GM19035 (cell line): ENCODE results near the gene RSPO3.
"Not testable (repeated sequence)": the region's sequence is repeated elsewhere in the genome, so short reads cannot be mapped to it uniquely, and the experiment has no call there.

Source experiments
- ATAC-seq: cut with Tn5 transposase; IDR thresholded peaks from one replicate; pipeline ENCODE4 v1.9.1; 2021; ENCODE audit not compliant: unreplicated experiment

The RSPO3 gene

DNA sequence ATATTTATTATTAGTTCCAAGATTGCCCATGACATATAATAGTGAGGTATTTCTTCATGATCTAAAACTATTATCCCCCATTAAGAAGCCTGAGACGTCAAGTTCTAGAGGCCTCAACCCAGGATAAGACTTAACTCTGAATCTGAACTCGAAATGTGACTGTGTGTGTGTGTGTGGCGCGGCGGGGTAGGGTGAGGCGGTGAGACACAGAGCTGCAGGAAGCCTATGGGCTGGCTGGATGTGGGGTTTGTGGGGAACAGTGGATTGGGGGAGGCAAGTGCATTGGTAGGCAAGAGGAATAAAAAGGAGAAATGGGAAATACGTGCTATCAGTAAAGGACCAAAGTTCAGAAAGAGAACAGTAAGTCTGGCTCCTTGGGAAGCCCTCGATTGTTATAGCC is 81.6 kb downstream of the RSPO3 start:
- ATAC-seq: no peak

DNA sequence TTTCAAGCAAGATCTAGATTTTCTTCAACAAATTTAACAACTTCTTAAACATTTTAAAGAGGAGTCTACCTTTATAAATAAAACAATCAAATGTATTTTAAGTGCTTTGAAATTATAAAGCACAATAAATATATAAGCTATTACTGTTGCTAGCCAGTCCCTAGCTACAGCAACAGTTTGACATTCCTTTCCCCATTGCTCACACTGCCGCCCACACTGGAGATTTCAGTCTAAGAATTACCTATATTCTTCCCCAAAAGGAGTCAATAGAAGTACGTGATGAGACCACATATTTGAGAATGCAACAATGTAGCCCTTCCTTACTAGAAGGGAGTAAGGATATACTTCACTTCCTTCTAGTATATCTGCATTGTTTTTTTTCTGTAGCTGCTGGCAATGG is 82.8 kb downstream of the RSPO3 start:
- ATAC-seq: no peak

DNA sequence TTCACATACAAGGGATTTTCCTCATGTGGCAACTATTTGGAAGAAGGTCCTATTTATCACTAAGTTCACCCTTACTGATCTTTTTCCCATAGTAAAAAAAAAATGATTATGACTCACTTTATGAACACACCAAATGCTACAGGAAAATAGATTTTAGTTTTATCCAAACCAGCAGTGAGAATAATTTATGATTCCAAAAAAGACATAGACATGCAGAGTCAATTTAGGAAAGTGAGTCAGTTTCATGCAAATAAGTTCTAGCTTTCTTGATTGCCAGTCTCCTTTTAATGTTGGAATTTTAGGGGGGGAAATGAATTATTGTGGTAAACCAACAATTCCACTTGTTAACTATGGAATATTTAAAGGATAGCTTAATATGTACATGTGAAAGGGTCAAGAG is 84.2 kb downstream of the RSPO3 start:
- ATAC-seq: no peak

DNA sequence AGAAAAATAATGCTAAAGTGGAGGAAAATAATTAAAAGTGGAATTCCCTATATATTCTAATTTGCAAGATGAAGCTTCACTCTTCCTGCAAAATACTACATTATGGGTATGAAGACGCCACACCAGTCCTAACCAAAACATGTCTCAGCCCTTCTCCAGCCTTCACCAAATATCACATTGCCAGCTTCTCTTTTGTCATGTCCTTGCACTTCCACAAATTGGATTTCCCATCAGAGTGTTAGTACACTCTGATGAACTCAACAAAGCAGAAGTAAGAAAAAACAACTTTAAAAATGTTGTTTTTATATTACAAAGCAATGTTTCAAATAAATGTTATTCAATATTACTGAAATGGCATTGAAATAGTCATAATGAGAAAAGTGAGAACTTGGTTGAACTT is 85.8 kb downstream of the RSPO3 start:
- no peak for ATAC-seq

DNA sequence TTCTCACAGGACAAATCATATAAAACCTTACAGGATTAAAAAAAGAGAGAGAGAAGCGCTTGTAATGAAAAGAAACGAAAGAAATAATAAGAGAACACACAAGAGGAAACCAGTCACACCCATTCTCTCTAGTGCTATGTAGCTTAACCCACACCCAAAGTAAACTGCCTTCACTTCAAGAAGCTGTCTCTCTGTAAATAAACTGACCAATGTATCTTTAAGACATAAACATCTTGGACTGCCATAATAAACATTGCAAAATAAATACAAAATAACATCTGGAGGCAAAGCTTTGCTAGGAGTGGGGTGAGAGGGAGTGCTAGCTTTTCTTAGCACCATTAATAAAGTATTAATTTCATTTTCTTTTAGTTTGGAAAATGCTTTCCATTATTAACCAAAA is 86.6 kb downstream of the RSPO3 start:
- ATAC-seq: no peak

DNA sequence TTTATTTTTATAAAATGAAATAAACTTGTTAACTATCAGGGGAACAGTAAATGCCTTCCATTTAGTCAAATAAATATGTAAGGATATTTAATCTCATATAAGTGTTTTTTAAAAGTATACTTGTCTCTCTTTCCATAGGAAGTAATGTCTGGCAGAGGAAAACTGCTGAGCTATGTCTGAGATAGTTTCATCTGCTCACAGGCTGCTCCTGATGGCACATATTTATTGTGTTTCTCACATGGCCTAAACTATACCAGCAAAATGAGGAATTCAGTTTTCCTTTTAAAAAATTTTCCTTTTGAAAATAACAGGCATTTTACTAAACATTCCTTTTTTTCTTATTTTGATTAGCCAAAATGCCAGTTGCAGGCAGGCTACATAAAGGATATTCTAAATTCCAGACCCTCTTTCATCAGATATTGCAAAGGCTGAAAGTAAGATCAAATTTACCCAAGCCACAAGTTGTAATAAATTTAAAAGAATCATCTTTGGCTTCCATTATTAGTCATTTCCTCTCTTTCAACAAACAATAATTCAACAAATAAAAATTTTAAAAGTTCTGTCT is 88.1 kb downstream of the RSPO3 start:
- ATAC-seq: no peak

DNA sequence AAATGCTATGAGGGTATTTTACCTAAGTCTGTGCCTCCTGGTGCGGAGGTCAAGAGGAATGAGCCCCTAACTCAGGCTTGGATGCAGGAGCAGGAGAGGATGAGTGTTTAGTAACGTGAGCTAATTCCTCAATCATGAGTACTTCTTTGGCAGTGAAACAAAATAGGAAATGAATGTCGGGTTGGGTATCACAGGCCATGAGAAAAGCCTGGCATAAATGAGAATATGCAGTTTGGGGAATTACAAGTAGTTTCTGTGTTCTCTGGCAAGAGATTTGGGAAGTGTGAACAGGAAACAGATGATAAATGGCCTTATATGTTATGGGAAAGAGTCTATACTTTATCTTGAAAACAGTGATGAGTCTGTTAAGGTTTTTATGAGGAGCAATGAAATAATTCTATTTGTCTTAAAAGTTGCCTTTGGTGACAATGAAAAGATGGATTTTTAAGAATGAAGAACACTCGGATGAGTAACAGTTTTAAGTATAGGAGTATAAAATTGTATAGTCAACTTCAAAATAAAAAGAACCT is 89.2 kb downstream of the RSPO3 start:
- no peak for ATAC-seq

DNA sequence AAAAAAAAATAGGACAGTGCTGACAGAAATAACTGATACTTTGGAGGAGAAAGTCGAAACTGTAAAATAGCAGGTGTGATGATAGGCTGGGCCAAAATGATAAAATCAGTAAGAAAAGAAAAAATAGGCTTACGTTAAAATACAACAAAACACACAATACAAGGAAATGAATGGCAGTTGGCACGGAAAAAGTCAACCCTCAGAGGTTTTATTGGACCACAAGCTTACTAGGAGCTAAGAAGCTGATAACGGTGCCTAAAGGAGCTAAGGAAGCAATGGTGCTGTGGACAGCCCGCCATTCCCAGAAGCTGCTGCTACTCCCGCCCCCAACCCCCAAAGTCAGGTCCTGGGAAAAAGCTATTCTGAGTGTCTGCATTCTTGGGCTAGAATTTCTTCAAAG is 92.3 kb downstream of the RSPO3 start:
- no peak for ATAC-seq

DNA sequence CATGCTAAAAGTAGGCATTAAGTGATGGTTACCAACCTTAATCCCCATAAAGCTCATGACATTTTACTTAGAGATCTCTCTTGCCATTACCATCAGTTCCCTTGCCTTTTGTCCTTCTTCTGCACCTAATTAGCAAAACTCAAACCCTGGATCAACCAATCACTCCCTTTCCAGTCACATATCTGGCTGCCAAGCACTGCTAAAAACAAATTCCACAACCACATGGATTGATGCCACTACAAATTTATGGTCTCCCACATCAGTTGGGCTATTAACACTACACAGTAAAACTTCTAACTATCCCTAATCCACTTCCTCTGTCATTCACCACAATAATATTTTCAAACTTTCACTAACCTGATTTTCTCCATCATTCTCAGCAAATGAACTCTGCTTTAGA is 93.9 kb downstream of the RSPO3 start:
- ATAC-seq: no peak

DNA sequence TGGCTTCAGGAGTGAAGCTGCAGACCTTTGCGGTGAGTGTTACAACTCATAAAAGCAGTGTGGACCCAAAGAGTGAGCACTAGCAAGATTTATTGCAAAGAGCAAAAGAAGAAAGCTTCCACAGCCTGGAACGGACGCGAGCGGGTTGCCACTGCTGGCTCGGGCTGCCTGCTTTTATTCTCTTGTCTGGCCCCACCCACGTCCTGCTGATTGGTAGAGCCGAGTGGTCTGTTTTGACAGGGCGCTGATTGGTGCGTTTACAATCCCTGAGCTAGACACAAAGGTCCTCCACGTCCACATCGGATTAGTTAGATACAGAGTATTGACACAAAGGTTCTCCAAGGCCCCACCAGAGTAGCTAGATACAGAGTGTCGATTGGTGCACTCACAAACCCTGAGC is 95.6 kb downstream of the RSPO3 start:
- not testable (repeated sequence) for ATAC-seq

DNA sequence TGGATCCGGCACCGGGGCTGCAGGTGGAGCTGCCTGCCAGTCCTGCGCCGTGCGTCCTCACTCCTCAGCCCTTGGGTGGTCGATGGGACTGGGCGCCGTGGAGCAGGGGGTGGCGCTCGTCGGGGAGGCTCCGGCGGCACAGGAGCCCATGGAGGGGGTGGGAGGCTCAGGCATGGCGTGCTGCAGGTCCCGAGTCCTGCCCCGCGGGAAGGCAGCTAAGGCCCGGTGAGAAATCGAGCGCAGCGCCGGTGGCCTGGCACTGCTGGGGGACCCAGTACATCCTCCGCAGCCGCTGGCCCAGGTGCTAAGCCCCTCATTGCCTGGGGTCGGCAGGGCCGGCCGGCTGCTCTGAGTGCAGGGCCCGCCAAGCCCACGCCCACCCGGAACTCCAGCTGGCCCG is 96.1 kb downstream of the RSPO3 start:
- not testable (repeated sequence) for ATAC-seq

DNA sequence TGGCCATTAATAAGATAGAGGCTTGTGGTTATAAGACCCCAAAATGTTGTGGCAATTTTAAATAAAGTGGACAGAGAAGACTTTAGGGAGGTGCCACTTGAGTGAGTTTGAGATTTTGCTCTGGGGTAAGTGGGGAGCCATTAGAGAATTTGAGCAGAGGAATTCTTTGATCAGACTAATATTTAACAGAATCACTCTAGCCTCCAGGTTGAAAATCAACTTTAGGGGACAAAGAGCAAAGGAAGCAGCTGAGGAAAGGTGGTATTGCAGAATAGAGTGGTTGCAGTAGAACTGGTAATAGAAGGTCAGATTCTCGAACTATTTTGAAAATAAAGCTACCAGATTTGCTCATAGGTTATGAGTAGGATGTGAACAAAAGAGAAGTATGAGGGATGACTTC is 97.5 kb downstream of the RSPO3 start:
- ATAC-seq: no peak

DNA sequence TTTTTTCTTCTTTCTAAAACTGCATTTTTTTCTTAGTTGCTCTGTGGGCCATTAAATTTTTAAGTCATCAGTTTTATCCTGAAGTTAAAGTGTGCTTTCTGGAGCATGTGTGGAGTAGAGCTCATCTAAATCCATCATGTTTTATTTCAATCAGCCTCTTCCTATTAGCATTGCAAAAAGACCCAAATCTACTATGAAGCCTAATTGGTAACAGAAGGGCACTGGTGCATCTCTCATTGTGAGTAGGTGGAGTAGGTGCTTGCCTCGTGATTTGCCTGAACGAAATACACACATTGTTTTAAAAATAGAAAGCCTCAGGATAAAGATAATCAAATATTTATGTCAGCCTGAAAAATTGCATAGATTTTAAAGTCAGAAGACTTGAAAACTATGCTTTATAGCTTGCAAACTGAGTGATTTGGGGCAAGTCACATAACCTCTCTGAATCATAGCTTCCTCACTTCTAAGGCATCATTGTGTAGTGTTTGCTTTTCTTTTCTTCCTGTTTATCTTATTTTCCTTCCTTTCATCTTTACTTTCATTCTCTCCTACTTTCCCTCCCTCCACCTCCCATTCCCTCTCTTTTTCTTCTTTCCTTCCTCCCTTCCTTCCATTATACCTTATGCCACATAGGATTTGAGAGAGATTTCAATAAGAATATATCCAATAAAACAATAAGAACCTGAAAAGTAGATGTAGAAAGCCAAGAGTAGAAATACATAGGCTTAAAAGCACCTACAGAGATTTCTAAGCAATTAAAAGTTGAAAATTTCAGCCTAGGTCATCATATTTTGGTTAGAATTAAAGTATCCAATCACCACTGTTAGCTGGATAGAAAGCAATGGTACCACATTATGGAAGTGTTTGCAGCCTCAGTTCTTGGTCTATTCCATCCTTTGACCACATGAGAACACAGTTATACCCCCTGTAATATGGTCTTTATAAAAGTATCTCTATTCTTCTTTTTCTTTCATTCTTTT is 98.6 kb downstream of the RSPO3 start:
- no peak for ATAC-seq

DNA sequence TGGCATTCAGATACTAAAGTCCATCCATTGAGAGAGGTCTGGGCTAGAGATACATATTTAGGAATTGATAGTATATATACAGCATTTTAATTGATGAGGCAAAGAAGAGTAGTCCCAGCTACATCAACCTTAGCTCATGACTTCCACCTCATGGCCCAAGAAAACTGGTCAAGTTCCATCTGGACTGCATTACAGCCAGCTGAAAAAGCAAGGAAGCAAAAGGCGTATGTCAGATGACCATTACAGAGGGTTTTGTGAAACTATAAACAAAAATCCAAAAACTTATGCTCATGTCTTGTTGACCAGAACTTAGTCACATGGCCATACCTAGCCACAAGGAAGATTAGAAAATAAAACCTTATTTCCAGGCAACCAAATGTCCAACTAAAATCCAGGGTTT is 101.4 kb downstream of the RSPO3 start:
- ATAC-seq: no peak

DNA sequence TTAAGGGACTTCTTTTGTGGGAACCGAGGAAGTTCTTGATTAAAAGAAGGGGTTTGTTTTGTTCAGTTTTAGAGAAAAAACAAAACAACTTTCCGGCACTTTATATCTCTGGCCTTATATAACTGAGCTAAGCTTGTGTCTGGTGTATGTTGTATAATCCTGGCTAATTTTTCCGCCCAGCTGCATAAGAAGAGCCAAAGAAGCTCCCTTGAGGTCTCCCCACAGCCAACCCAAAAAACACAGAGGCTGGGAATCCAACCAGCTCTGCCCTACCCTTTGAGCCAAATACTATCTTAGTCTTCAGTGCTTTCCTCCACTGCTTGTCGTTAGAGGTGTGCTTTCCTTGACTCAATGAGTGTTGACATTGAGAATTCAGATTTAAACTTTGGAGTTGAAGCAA is 102.7 kb downstream of the RSPO3 start:
- no peak for ATAC-seq

DNA sequence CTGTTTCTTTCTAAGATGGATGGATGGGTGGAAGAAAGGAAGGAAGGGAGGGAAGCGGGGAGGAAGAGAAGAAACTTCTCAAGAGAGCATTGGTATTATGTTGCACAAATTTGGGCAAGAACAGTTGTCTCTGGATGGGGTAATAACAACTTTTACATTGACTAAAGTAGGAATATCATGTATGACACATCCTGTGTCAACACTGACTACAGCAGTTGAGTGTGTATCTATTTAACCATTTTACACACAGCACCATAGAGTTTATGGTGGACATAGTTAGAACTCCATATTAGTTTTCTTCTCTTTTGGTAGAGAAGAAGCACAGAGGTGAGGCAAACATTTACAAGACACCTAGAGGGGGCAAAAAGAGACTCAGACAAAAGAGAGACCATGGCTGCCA is 103.9 kb downstream of the RSPO3 start:
- no peak for ATAC-seq

DNA sequence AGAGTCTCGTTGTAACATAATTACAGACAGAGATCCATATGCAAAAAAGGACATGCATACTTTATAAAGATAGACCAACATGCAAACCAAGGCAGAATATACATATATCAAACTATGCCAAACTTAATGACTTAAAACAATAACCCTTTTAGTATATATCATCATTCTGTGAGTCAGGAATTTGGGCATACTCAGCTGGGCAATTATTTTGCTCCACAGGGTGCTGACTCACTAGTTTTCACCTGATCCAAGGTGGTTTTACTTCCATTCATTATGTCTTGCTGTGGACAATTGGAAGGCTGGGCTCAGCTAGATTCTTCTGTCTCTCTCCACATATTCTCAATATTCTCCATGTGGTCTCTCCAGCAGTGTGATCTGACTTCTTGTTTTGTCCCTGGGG is 107.0 kb downstream of the RSPO3 start:
- ATAC-seq: no peak

DNA sequence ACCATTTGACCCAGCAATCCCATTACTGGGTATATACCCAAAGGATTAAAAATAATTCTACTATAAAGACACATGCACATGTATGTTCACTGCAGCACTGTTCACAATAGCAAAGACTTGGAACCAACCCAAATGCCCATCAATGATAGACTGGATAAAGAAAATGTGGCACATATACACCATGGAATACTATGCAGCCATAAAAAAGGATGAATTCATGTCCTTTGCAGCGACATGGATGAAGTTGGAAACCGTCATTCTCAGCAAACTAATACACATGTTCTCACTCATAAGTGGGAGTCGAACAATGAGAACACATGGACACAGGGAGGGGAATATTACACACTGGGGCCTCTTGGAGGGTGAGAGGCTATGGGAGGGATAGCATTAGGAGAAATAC is 115.3 kb downstream of the RSPO3 start:
- not testable (repeated sequence) for ATAC-seq

DNA sequence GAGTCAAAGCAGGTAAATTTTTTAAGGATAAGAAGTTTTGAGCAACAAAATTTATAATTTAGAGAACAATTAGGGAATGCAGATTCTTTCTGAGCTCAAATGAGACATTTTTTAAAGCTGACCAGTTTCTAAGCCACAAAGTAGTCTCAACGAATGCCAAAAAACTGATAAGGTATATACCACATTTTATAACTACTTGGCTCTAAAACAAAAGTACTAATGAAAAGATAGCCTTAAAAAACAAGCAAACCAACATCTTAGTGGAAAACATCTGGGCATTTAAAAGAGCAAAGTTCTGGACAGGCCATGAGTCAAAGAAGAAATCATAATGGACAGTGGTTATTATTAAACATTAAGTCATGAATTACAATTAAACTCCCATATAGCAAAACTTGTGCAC is 125.0 kb downstream of the RSPO3 start:
- no peak for ATAC-seq
